COLO668 (cell line): ENCODE data around the gene GLRA3.
"Not testable (repeated sequence)": the region's sequence is repeated elsewhere in the genome, so short reads cannot be mapped to it uniquely, and the experiment has no call there.

Experiments
- DNase-seq: peaks from one replicate; lab custom pipeline; 2025; ENCODE audit not compliant: unreplicated experiment; lab: John Stamatoyannopoulos, UW

Gene GLRA3

DNA sequence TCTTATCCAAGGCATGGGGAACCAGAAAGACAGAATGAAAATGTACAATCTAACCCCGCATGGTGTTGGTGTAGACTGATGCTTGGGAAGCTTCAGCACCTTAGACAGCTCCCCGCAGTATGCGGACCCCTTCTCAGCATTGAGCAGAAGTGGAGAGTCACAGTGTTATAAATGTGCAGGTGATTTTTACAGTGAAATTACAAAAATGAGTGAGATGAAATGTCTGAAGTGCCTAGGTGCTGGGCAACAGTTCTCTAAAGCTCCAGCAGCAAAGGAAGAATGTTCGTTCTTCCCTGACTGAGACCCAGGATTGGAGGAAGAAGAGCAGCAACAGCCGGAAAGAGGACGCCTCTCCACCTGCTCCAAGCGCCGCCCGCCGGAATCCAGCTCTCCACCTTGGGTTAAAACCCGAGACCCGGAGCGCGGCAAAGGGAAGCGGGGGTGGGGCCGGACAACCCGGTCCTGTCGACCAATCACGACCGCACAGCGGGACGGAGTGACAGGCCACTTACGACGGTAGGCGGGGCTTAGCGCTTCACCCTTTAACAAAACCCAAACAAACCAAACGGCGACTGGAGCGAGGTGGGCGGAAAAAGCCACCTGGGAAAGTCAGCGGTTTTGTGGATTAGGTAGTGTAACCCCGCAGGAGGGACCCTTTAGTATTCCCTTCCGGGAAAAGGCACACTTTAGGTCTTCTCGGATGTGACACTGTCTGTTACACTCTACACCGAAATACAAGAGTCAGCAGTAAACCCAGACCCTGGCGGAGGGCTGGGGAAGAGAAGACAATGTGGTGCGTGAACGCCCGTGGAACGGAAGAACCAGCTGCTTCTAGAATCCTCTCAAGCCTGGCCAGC lies at the start of gene GLRA3:
Gene GLRA3, minus strand, starts transcription at position 403 of the 857 bp plus-strand sequence. CDS start 436 bp downstream, outside the sequence.
- DNase-seq: peak; percentile 99

DNA sequence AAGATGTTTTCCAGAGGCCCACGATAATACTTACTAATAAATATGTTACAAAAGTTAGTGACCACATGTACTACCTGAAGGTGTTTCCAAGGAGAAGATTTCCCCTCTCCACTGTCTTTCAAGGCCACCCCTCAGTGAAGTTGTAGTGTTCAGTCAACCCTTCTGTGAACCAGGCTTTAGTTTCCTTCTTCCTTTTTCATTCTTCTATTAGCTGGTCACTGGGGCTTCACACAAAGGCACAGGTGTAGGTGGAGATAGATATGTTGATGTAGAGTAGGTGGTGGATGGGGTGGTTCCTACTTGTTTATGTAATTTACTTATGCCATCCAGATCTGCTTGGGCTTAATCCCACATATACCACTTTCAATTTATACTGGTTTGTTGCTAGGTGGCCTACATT lies 45.9 kb upstream of the GLRA3 start:
- DNase-seq: no peak

DNA sequence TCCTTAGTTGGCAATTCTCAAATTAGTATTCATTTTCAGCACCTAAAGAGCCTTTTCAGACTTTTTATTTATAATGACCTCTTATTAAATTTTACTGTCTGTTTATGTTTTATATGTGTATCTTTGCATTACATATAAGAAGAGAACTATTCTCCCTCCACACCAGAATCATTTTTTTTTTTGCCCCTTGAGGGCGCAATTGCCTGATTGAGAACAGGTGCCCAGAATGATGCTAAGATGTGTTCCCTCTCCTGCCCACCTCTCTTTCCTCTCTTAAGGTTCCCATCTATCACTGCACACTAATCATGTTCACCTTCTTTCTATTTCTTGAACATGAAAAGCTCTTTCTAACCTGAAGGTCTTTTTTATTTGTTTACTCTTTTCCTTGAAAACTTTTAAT lies 44.9 kb upstream of the GLRA3 start:
- DNase-seq: peak; percentile 17

DNA sequence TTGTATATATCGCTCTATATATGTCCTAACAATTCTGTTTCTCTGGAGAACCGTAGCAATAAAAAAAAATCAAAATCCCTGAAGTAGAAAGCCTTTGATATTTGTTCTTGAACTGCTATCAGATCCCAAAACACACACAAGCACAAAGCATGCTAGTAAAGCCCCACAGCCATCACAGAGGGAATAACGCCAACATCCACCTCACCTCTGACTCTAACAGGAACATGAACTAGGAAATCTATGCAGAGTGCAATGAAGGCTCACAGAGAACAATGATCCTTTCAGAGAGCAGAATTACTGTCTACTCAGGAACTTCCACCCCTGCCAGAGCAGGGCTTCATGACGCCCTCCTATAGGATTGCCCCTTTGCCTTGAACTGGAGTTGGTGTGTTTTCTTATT lies 44.1 kb upstream of the GLRA3 start:
- not testable (repeated sequence) for DNase-seq

DNA sequence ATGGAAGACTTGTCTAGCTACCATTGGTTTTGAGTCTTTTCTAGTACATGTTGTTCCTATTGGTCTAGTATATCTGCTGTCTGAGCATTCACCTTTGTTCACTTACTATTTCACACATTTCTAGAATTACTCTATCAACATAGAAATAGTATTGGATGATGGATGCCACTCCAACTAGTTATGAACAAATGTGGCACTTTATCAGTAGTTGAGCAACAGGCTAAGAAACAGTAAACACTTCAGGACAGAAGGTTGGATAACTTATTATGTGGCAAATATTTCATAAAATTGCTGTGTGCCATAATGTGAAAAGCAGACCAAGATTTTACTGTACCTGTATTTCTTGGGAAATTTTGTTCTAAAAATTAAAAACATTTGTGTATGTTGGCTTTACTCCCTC lies 42.4 kb upstream of the GLRA3 start:
- no peak for DNase-seq

GRCh38 chr4:174870311-174870710 lies 41.3 kb upstream of the GLRA3 start:
- no peak for DNase-seq

DNA sequence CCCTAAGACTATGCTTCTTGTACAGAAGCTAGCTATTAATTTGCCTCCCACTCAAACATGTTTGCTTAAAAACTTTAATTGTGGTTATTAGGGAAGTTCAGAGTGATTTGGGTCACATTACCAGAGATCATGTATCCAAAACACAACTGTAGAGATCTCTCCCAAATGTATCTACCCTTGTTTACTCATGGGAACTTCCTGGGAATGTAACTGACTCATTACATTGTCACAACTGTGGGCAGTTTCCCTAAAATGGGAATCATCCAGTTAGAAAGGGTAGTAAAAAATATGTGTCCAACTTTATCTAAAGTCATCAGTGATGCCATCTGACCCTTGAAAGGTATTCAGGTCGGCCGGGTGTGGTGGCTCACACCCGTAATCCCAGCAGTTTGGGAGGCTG lies 40.3 kb upstream of the GLRA3 start:
- DNase-seq: no peak

- no peak for DNase-seq
These were observed 38.9 kb upstream of the GLRA3 start for GRCh38 chr4:174867903-174868302.

DNA sequence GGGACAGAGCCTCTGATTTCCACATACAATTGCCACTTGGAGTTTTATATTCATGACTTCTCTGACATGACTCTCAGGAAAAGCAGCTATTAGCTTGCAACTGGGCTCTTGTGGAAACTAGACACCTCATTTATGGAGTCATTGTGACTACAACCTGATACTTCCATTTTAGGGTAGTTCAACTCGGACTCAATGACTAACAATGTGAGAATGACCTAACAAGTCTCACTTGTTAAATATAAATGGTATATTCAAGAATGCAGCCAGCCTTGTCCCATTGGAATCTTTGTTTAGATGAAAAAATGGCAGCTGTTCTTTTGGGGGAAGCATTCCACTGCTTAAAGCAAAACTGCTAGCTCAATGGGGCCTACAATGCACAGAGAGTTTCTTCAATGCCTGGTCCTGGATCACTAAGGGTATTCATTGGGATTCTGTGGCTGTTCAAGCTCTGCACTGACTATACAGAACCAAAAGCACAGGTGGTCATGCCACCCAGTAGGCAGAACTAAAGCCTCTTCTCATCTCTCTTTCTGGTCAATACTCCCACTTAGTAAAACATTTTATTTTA lies 36.5 kb upstream of the GLRA3 start:
- DNase-seq: no peak

DNA sequence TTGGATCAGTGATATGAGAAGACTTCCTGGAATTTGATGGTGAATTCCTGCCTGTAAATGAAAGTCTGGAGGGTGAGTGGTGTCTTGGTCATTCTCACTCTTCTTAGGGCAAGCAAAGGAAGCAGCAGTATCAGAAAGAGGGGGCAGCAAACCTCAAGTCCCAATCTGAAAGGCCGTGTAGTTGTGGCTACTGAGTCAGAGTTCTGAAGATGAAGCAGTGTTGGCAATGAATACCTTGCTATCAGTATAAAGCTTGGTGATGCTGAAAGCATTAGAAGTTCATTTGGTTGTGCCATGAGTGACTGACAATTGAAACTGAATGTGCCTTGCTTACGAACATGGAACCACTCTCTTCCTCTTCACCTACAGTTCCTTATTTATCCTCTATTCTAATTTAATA lies 35.0 kb upstream of the GLRA3 start:
- no peak for DNase-seq

- DNase-seq: peak; percentile 34
These were observed 31.5 kb upstream of the GLRA3 start for GRCh38 chr4:174860588-174860987.

GRCh38 chr4:174859904-174860303 lies 30.9 kb upstream of the GLRA3 start:
- DNase-seq: no peak

DNA sequence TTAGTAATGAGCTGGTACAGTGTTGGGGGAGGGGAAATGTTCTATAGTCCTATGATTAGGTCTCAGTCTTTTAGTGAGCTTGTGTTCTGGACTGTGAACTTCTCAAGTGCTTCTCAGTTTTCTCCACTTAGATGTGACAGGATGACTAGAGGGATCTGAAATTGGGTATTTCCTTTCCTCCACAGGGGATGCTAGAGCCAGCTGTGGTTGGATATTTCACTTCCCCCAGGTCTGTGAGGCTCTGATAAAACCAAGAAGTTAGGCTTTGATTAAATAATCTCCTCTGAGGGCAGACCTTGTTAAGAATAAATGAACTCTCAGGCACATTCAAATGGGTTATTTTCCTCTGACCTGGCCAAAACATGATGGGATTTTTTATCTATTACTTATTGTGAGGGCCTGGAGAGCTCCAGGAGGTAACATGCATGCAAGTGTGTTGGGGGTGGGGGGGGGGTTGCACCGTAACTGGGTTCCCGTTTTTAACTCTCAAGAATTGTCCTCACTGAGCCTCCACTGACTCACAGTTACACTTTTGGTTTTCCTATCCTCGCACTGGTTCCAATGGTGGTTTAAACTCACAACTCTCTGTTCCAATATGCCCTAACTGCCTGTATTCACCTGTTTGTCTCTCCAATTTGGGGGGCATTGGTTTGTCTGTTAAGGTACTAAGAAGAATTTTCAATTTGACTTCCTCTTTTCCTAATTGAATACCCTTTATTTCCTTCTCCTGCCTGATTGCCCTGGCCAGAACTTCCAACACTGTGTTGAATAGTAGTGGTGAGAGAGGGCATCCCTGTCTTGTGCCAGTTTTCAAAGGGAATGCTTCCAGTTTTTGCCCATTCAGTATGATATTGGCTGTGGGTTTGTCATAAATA lies 28.1 kb upstream of the GLRA3 start:
- DNase-seq: no peak

- no peak for DNase-seq
These were observed 26.0 kb upstream of the GLRA3 start for GRCh38 chr4:174855050-174855449.

DNA sequence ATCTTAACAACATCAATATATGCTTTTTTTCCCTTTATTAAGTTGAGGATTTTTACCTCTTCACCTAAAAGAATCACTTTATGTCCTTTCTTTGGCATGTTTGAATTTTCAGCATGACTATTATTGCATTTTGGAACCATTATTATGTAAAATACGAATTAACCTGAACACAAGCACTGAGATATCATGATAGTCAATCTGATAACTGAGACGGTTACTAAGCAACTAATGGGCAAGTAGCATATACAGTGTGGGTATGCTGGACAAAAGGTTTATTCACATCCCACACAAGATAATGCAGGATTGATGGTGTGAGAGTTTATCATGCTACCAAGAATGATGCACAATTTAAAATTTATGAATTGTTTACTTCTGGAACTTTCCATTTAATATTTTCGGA lies 24.6 kb upstream of the GLRA3 start:
- DNase-seq: no peak

DNA sequence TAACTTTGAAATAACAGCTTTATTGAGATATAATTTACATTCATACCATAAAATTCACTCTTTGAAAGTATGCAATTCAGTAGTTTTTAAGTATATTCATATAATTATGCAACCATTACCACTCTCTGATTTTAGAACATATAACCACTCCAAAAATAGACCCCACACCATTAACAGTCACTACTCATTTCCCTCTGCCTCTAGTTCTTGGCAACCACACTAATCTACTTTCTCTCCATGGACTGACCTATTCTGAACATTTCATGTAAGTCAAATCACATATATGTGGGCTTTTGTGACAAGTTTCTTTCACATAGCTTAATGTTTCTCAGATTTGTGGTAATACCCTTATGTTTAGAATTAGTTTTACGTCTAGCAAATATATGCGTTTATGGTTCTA lies 19.5 kb upstream of the GLRA3 start:
- DNase-seq: no peak

DNA sequence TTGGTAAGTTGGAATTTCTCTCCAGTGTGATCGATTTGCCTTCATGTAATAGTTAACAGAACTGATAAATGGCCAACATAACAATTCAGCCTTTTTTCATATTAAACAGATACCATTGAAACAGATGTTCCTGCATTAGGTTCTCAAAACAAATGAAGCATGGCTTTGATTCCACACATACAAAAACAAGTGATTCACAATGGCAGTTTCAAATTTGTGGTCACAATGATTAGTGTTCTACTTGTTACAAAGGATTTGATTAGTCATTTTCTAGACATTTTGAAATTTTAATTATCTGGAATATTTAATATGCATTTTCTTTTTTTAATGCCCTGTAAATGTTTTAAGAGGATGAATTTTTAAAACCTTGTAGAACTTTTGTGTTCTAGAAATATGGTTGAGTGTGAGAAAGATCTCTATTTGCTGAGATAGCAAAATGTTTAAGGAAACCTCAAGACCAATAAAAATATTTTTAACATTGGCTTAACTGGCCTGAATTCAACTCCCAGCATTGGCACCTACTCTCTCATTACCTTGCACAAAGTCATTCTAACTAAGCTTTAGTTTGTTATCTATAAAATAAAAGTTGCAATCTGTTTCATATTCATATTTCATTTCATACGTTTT lies 18.9 kb upstream of the GLRA3 start:
- no peak for DNase-seq

- no peak for DNase-seq
These were observed 6.5 kb upstream of the GLRA3 start for GRCh38 chr4:174835536-174835935.

- no peak for DNase-seq
These were observed 5.4 kb upstream of the GLRA3 start for GRCh38 chr4:174834477-174834876.

DNA sequence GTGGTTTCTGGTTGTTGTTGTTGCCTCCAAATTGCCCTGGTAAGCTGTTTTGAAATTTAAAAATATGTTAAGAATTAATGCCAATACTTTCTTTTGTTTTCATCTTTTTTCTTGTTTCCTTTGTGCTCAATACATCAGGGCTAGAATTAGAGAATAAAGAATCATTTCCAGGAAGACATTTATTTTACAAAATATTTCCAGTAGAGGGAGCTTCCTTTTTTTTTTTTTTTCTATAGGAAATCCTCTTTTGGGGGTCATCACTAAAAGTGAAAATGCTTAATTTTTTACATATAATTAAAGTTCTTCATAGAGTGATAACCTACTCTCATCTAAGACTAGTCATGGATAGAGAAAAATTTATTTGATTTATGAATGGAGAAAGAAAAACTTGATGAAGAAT lies 2.4 kb downstream of the GLRA3 start:
- DNase-seq: no peak

DNA sequence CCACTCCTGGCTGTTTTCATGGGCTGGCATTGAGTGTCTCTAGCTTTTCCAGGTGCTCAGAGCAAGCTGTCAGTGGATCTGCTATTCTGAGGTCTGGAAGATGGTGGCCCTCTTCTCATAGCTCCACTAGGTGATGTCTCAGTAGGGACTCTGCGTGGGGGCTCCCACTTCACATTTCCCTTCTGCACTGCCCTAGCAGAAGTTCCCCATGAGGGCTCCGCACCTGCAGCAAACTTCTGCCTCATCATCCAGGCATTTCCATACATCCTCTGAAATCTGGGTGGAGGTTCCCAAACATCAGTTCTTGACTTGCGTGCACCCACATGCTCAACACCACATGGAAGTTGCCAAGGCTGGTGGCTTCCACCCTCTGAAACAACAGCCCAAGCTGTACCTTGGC lies 13.8 kb downstream of the GLRA3 start:
- DNase-seq: no peak
